HepG2 (cell line): Measurements from ENCODE around the gene ATXN7L2. TPM values are rescaled to one million over a fixed set of nuclear protein-coding genes. Genes with fewer than 3 reads are reported as not detected.

Experiments used
- ATAC-seq: fragments of 200-7000 bp; cut with Tn5 transposase; 3 replicates; pipeline ENCODE4 v1.9.1; 2020; ENCODE audit warnings: mild to moderate bottlenecking, moderate library complexity
- BruUV-seq: library from RNA; stranded (reverse); fragments of 400-500 nt; replicated peaks from 2 replicates; lab custom pipeline; 2021; lab: Mats Ljungman, UMichigan
- CTCF ChIA-PET: fragments of 300-600 bp; formaldehyde crosslinking; extraction: SDS; loops from one replicate; lab custom pipeline; 2021; ENCODE audit warnings: low total read pairs, inconsistent platforms, low intra/inter-chr PET ratio; lab: Yijun Ruan, JAX
- POLR2A ChIA-PET: fragments of 350-600 bp; sonication (Branson Sonifier 250); formaldehyde crosslinking; loops from one replicate; lab custom pipeline; 2020; ENCODE audit warnings: antibody characterized with exemption, inconsistent platforms; lab: Yijun Ruan, JAX
- DNase-seq: peaks from one replicate; pipeline ENCODE4 v3.0.0-alpha.2; 2015; ENCODE audit warnings: low spot score
- FAIRE-seq: peaks from 3 replicates; lab custom pipeline; 2011; peaks lifted over from hg19 to GRCh38; lab: Jason Lieb, UNC
- H2AFZ ChIP-seq: one replicate; pipeline ENCODE4 v1.6.1; 2011; ENCODE audit warnings: low read length, inconsistent platforms
- H3K27ac ChIP-seq: fragments of 300-600 bp; 3 replicates; pipeline ENCODE4 v1.8.0; 2011; ENCODE audit warnings: mixed run types, mild to moderate bottlenecking, mixed read lengths, low read length, inconsistent platforms; ENCODE audit not compliant: insufficient read depth; ENCODE audit errors: extremely low read length
- H3K27me3 ChIP-seq, 2 experiments: fragments of 200-600 bp in 1 of 2; 2 replicates in 1 of 2; 3 replicates in 1 of 2; pipeline versions ENCODE4 v1.6.0 to v1.8.0; 2011; ENCODE audit warnings: low read length in 2 of 2, mild to moderate bottlenecking in 2 of 2, moderate library complexity in 2 of 2, inconsistent platforms in 1 of 2; ENCODE audit not compliant: insufficient read depth in 2 of 2, control insufficient read depth in 1 of 2
- H3K36me3 ChIP-seq, 2 experiments: fragments of 200-600 bp in 1 of 2; replicated peaks in 1 of 2; 2 replicates in 1 of 2; 3 replicates in 1 of 2; pipeline versions ENCODE4 v1.5.1 to v1.8.0; 2011; ENCODE audit warnings: low read length in 2 of 2, inconsistent platforms in 1 of 2; ENCODE audit not compliant: insufficient read depth in 2 of 2, control insufficient read depth in 1 of 2
- H3K4me1 ChIP-seq: 2 replicates; pipeline ENCODE4 v1.5.1; 2012; ENCODE audit warnings: low read length, inconsistent platforms; ENCODE audit not compliant: insufficient read depth
- H3K4me2 ChIP-seq: 2 replicates; pipeline ENCODE4 v1.6.0; 2011; ENCODE audit warnings: low read depth, low read length, inconsistent platforms
- H3K4me3 ChIP-seq, 3 experiments: fragments of 200-600 bp in 1 of 3; sonication (generic), shearing (Covaris generic) in 1 of 3; replicated peaks in 1 of 3; 2 replicates each; pipeline ENCODE4 v1.5.1; 2011 to 2016; ENCODE audit warnings: low read length in 3 of 3, inconsistent platforms in 2 of 3, low read depth in 2 of 3, mild to moderate bottlenecking in 2 of 3, control low read depth in 1 of 3, mixed read lengths in 1 of 3; ENCODE audit not compliant: insufficient read depth in 1 of 3
- H3K79me2 ChIP-seq: one replicate; pipeline ENCODE4 v1.6.1; 2011; ENCODE audit warnings: low read length, inconsistent platforms; ENCODE audit not compliant: insufficient read depth
- H3K9ac ChIP-seq: 2 replicates; pipeline ENCODE4 v1.6.0; 2011; ENCODE audit warnings: mild to moderate bottlenecking, low read depth, low read length, inconsistent platforms; ENCODE audit not compliant: insufficient read depth
- H3K9me3 ChIP-seq: 2 replicates; pipeline ENCODE4 v1.5.1; 2012; ENCODE audit warnings: mild to moderate bottlenecking, low read length
- H4K20me1 ChIP-seq: 2 replicates; pipeline ENCODE4 v1.6.0; 2011; ENCODE audit warnings: inconsistent platforms, mild to moderate bottlenecking, low read length, moderate library complexity; ENCODE audit not compliant: insufficient read depth
- ATRX ChIP-seq: sonication (generic); formaldehyde crosslinking; IDR thresholded peaks from 2 replicates; pipeline ENCODE4 v1.4.0; 2020; ENCODE audit warnings: missing genetic modification reagents, borderline replicate concordance
- CCAR2 ChIP-seq: fragments of 200-400 bp; formaldehyde crosslinking; optimal IDR thresholded peaks from 2 replicates; pipeline ENCODE3; 2018; ENCODE audit warnings: low read depth, mild to moderate bottlenecking, low read length, moderate library complexity
- FOXC1 ChIP-seq: sonication (generic); formaldehyde crosslinking; IDR thresholded peaks from 2 replicates; pipeline ENCODE4 v1.8.0; 2022; ENCODE audit warnings: mild to moderate bottlenecking, missing genetic modification reagents, borderline replicate concordance
- JDP2 ChIP-seq: sonication (generic); formaldehyde crosslinking; IDR thresholded peaks from 2 replicates; pipeline ENCODE4 v1.8.1; 2022; ENCODE audit warnings: missing genetic modification reagents, borderline replicate concordance
- PLRG1 ChIP-seq: fragments of 450-650 bp; conservative IDR thresholded peaks from 2 replicates; pipeline ENCODE4 v1.6.1; 2016
- PLSCR1 ChIP-seq: sonication (generic); formaldehyde crosslinking; IDR thresholded peaks from 2 replicates; pipeline ENCODE4 v1.5.0; 2020; ENCODE audit warnings: missing genetic modification reagents, mild to moderate bottlenecking, borderline replicate concordance
- RFX5 ChIP-seq: IDR thresholded peaks from 2 replicates; pipeline ENCODE4 v1.6.1; 2011; ENCODE audit warnings: low read depth, low read length, improper control_type of control experiment
- ZNF224 ChIP-seq: sonication (generic); formaldehyde crosslinking; IDR thresholded peaks from 2 replicates; pipeline ENCODE4 v1.5.0; 2020; ENCODE audit warnings: mild to moderate bottlenecking, missing genetic modification reagents
- ZNF616 ChIP-seq: sonication (generic); formaldehyde crosslinking; IDR thresholded peaks from 2 replicates; pipeline ENCODE4 v1.5.0; 2020; ENCODE audit warnings: low read depth, mild to moderate bottlenecking, missing genetic modification reagents
- WGBS: methylation state at CpG from one replicate; pipeline ENCODE4 v1.1.6; 2017; ENCODE audit warnings: low lambda C conversion rate; 5-methylcytosine and 5-hydroxymethylcytosine counted together
- in situ Hi-C: cut with HindIII; loops from 2 replicates; pipeline ENCODE4 v1.10.0; 2017; ENCODE audit warnings: low pct_unique_long_range_greater_than_20kb; ENCODE audit not compliant: extremely low pct_ligation_motif_present
- intact Hi-C: fragments of 100-400 bp; cut with micrococcal nuclease; formaldehyde crosslinking; loops from one replicate; pipeline ENCODE4 v1.10.0; 2022; ENCODE audit not compliant: unreplicated experiment
- polyA plus RNA-seq, 8 experiments: library from polyadenylated mRNA; depleted of rRNA in 3 of 8; stranded (reverse) in 7 of 8; unstranded in 1 of 8; fragments of >200 nt; fragmentation: Illumina TruSeq in 4 of 8; extraction: Trizol in 4 of 8; gene quantifications; 2 replicates each; pipeline versions ENCODE4 v1.2.1 to v1.2.3, GENCODE V29; 2011 to 2016; ENCODE audit warnings: low read depth in 4 of 8, missing spikeins in 1 of 8, mixed read lengths in 1 of 8; ENCODE audit not compliant: insufficient read depth in 1 of 8
- total RNA-seq, 5 experiments: library from RNA; depleted of rRNA; stranded (reverse); fragments of >200 nt; fragmentation: Illumina TruSeq; extraction: Trizol; gene quantifications; 2 replicates each; pipeline ENCODE4 v1.2.3, GENCODE V29; 2016; ENCODE audit warnings: low read depth in 1 of 5
- TF ChIP-seq, protein P1 (sequence below): sonication (generic); formaldehyde crosslinking; conservative IDR thresholded peaks from 2 replicates; pipeline ENCODE4 v1.4.0; 2020; ENCODE audit warnings: missing genetic modification reagents
- TF ChIP-seq, protein P2 (sequence below): fragments of 450-650 bp; IDR thresholded peaks from 2 replicates; pipeline ENCODE4 v1.6.1; 2016
- TF ChIP-seq, protein P3 (sequence below): sonication (generic); formaldehyde crosslinking; IDR thresholded peaks from 2 replicates; pipeline ENCODE4 v1.8.0; 2023; ENCODE audit warnings: mild to moderate bottlenecking, missing genetic modification reagents

Gene ATXN7L2
- total and polyA plus RNA-seq, 2 of the 13 experiments (the other 11 are each of a cell fraction or from before 2014, with no cell fraction given), result 2.7 to 2.8 TPM

- H3K27ac ChIP-seq, result no peak overlapping the region
- H3K4me3 ChIP-seq, result no peak overlapping the region
- H3K9ac ChIP-seq, result no peak overlapping the region
- CTCF ChIA-PET, result no interaction called here
- intact Hi-C loops (no loop called here), in situ Hi-C loops (no loop called here)
- DNase-seq (no peak), FAIRE-seq (no peak), ATAC-seq (no peak)
- 0% methylated on average over 1 of the region's 1 CpG for WGBS
- POLR2A ChIA-PET, result no interaction called here
- BruUV-seq, result no TSS peak
- no peaks in the 10 kb centered on the region for H3K9me3 ChIP-seq
- H2AFZ ChIP-seq, result no peak overlapping the region
- H3K4me2 ChIP-seq, result no peak overlapping the region
- H3K79me2 ChIP-seq, result no peaks in the 10 kb centered on the region
- TF ChIP-seq ZNF224 (CRISPR knock-in tag) (no peak), ZNF616 (no peak), CCAR2 (no peak)
- TF ChIP-seq, protein P1, sequence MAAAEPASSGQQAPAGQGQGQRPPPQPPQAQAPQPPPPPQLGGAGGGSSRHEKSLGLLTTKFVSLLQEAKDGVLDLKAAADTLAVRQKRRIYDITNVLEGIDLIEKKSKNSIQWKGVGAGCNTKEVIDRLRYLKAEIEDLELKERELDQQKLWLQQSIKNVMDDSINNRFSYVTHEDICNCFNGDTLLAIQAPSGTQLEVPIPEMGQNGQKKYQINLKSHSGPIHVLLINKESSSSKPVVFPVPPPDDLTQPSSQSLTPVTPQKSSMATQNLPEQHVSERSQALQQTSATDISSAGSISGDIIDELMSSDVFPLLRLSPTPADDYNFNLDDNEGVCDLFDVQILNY (CRISPR knock-in tag), result no peak
- peaks cover 9% of the 10 kb centered on the region for H3K4me1 ChIP-seq
- H4K20me1 ChIP-seq, result no peaks in the 10 kb centered on the region
- H3K27me3 ChIP-seq, result peaks cover 0 to 4% of the 10 kb centered on the region in 2 experiments; a peak in 2 of 5 replicates
- H3K36me3 ChIP-seq, result no peaks in the 10 kb centered on the region
These were observed 21.3 kb downstream of the ATXN7L2 start for GRCh38 chr1:109504974-109505373.

GRCh38 chr1:109508001-109508872 is 24.5 kb downstream of the ATXN7L2 start:
- Histone ChIP-seq H3K4me2 (no peak overlapping the region), H4K20me1 (no peaks in the 10 kb centered on the region), H3K27ac (no peak overlapping the region), H3K79me2 (no peaks in the 10 kb centered on the region), H2AFZ (no peak overlapping the region), H3K9ac (no peak overlapping the region), H3K36me3 (no peaks in the 10 kb centered on the region), H3K27me3 (peaks cover 0 to 18% of the 10 kb centered on the region in 2 experiments; a peak in 3 of 5 replicates), H3K4me1 (peaks cover 17% of the 10 kb centered on the region), H3K9me3 (no peaks in the 10 kb centered on the region), H3K4me3 (no peak overlapping the region; a peak in 1 of 6 replicates)
- peak; percentile 13; the same call in 2 of the 3 replicates for ATAC-seq
- DNase-seq, result no peak
- in situ Hi-C loops, result no loop called here
- ChIA-PET POLR2A (interaction anchor here (0.8 kb wide), 1 partner anchor 40 kb away, joined by 3 read pairs; the partner anchor contains the start of gene GNAI3), CTCF (no interaction called here)
- FAIRE-seq, result no peak
- intact Hi-C loops, result no loop called here
- BruUV-seq, result no TSS peak
- 86% methylated on average over 21 of the region's 25 CpGs for WGBS
- TF ChIP-seq, protein P2, sequence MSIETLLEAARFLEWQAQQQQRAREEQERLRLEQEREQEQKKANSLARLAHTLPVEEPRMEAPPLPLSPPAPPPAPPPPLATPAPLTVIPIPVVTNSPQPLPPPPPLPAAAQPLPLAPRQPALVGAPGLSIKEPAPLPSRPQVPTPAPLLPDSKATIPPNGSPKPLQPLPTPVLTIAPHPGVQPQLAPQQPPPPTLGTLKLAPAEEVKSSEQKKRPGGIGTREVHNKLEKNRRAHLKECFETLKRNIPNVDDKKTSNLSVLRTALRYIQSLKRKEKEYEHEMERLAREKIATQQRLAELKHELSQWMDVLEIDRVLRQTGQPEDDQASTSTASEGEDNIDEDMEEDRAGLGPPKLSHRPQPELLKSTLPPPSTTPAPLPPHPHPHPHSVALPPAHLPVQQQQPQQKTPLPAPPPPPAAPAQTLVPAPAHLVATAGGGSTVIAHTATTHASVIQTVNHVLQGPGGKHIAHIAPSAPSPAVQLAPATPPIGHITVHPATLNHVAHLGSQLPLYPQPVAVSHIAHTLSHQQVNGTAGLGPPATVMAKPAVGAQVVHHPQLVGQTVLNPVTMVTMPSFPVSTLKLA, result no peak
- TF ChIP-seq FOXC1 (CRISPR knock-in tag), result no peak
- no peak for TF ChIP-seq ATRX (CRISPR knock-in tag)
- no peak for TF ChIP-seq PLRG1
- TF ChIP-seq RFX5, result no peak
- TF ChIP-seq, protein P3, sequence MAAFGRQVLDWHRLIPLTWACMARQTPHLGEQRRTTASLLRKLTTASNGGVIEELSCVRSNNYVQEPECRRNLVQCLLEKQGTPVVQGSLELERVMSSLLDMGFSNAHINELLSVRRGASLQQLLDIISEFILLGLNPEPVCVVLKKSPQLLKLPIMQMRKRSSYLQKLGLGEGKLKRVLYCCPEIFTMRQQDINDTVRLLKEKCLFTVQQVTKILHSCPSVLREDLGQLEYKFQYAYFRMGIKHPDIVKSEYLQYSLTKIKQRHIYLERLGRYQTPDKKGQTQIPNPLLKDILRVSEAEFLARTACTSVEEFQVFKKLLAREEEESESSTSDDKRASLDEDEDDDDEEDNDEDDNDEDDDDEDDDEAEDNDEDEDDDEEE (CRISPR knock-in tag), result no peak
- no peak for TF ChIP-seq PLSCR1 (CRISPR knock-in tag)
- TF ChIP-seq JDP2 (CRISPR knock-in tag), result no peak
